Measurements from ENCODE around the gene PALLD. TPM values are rescaled to one million over a fixed set of nuclear protein-coding genes. Genes with fewer than 3 reads are reported as not detected.

The PALLD gene
- total RNA-seq, 2 donors from 2014 or later = 705 to 752 TPM

GRCh38 chr4:168831919-168832762 is 335.3 kb downstream of the PALLD start:
- peak; percentile 63 for ATAC-seq (ENCODE audit: insufficient number of reproducible peaks, low FRiP score, low read depth)

DNA sequence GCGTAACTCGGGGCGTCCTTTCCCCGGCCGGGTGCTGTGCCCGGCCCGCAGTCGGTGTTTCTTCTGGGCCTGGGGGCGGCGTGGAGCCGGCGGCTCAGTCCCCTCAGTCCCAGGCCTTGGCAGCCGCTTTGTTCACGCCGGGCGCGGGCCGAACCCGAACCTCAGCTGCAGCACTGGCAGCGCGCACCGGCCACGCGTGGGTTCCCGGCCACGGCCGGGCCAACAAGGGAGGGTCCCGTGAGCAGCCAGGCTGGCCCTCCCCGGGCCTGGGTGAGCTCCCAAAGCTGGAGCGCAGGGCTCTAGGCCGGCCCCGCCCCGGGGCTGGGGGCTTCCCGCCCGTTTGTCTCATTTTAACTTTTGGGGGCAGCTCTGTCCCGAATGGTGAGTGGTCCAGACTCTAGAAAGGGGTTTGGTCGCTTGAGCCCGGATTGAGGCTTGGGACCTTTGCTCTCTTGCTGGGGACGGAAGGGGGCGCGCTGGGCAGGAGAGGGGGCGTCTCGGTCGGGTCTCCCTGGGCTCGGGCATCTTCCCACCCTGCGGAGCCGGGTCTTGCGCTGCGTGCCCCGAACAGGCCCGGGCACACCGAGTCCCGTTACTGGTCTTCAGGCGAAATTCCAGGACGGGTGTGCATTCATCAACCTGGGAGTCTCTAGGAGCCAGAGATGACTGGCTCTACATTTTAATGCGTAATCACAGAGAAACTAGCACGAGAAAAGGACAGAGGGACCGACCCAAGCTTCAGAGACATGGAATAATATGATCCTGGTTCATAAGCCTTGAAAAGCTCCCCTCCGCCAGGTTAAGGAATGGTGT is 336.1 kb downstream of the PALLD start:
- Histone ChIP-seq H3K27me3 (replicated peaks; ENCODE audit: insufficient read depth) (no peaks in the 10 kb centered on the region), H3K9me3 (no peaks in the 10 kb centered on the region), H3K27ac (peak overlapping the region; percentile 94 to 99), H3K4me1 (ENCODE audit: control insufficient read depth in 1 of 2, low read depth in 2 of 2) (peaks cover 19 to 45% of the 10 kb centered on the region in 2 donors), H3K4me3 (peak overlapping the region; percentile 98), H3K36me3 (no peaks in the 10 kb centered on the region)
- DNase-seq (ENCODE audit: low spot score) = no peak
- TF ChIP-seq, protein P1, sequence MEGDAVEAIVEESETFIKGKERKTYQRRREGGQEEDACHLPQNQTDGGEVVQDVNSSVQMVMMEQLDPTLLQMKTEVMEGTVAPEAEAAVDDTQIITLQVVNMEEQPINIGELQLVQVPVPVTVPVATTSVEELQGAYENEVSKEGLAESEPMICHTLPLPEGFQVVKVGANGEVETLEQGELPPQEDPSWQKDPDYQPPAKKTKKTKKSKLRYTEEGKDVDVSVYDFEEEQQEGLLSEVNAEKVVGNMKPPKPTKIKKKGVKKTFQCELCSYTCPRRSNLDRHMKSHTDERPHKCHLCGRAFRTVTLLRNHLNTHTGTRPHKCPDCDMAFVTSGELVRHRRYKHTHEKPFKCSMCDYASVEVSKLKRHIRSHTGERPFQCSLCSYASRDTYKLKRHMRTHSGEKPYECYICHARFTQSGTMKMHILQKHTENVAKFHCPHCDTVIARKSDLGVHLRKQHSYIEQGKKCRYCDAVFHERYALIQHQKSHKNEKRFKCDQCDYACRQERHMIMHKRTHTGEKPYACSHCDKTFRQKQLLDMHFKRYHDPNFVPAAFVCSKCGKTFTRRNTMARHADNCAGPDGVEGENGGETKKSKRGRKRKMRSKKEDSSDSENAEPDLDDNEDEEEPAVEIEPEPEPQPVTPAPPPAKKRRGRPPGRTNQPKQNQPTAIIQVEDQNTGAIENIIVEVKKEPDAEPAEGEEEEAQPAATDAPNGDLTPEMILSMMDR (IDR thresholded peaks at IDR 0.05) = peak; percentile 18
- ATAC-seq (ENCODE audit: insufficient number of reproducible peaks, low FRiP score, low read depth) = peak; percentile 3

More at GRCh38 chr4:168831919-168832762, 335.3 kb downstream of the PALLD start:
- Histone ChIP-seq H3K27ac (peak overlapping the region; percentile 94 to 99), H3K9me3 (no peaks in the 10 kb centered on the region), H3K4me1 (ENCODE audit: control insufficient read depth in 1 of 2, low read depth in 2 of 2) (peaks cover 13 to 36% of the 10 kb centered on the region in 2 donors), H3K27me3 (replicated peaks; ENCODE audit: insufficient read depth) (no peaks in the 10 kb centered on the region), H3K4me3 (peak overlapping the region; percentile 98), H3K36me3 (no peaks in the 10 kb centered on the region)
- DNase-seq (ENCODE audit: low spot score) = peak; percentile 49
- TF ChIP-seq, protein P1 (IDR thresholded peaks at IDR 0.05) = no peak

GRCh38 chr4:168833881-168834280 is 337.0 kb downstream of the PALLD start:
- no peak for DNase-seq (ENCODE audit: low spot score)
- peak overlapping the region; percentile 98 for H3K4me3 ChIP-seq
- H3K36me3 ChIP-seq = no peaks in the 10 kb centered on the region
- H3K4me1 ChIP-seq (ENCODE audit: control insufficient read depth in 1 of 2, low read depth in 2 of 2) = peaks cover 25 to 54% of the 10 kb centered on the region in 2 donors
- no peaks in the 10 kb centered on the region for H3K27me3 ChIP-seq (replicated peaks; ENCODE audit: insufficient read depth)
- H3K9me3 ChIP-seq = no peaks in the 10 kb centered on the region
- peak overlapping the region; percentile 94 to 99 for H3K27ac ChIP-seq
- ATAC-seq (ENCODE audit: insufficient number of reproducible peaks, low FRiP score, low read depth) = no peak
- TF ChIP-seq, protein P1 (IDR thresholded peaks at IDR 0.05) = no peak

DNA sequence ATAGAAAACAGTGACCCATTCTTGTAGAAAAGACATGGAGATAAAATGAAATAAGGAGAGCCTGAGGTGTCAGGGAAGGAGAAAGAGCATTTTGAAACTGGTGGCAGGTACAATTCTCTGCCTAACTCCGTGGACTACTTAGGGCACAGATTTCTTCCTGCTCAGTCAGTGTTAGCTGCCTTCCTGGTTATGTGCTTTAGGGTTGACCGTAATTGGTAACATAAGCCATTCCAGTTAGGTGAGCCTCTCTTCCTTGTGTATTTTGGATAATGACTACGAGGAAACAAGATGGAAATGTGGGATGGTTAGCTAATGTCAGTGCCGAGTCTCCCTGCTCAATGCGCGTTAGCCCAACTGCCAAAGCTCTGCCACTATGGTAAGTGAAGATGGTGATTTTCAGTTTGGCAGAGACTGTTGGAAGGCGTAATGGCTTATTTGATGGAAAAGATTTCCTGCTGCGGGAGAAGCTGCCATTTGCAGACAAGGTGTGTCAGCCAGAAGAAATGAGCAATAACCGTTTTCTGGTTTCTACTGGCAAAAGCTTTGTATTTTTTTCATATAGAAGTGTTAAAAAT is 339.1 kb downstream of the PALLD start:
- Histone ChIP-seq H3K4me3 (peak overlapping the region; percentile 98), H3K27me3 (replicated peaks; ENCODE audit: insufficient read depth) (no peaks in the 10 kb centered on the region), H3K9me3 (no peaks in the 10 kb centered on the region), H3K27ac (peak overlapping the region; percentile 94 to 99), H3K36me3 (no peaks in the 10 kb centered on the region), H3K4me1 (ENCODE audit: control insufficient read depth in 1 of 2, low read depth in 2 of 2) (peaks cover 44 to 71% of the 10 kb centered on the region in 2 donors)
- ATAC-seq (ENCODE audit: insufficient number of reproducible peaks, low FRiP score, low read depth) (no peak), DNase-seq (ENCODE audit: low spot score) (no peak)
- TF ChIP-seq, protein P1 (IDR thresholded peaks at IDR 0.05) = no peak
